ENCODE data around the gene OTUD1.

DNA sequence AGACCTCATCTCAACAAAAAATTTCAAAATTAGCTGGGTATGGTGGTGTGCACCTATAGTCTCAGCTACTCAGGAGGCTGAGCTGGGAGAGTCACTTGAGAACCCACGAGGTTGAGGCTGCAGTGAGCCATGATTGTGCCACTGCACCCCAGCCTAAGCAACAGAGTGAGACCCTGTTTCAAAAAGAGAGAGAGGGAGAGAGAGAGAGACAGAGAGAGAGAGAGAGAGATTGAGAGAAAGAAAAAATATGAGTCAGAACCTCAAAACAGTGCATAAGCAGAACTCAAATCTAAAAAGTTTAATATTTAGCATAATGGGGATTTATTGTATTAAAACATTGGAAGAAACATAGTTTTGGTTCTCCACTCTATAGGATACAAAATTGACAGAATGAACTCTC is 17.5 kb upstream of the OTUD1 start:
- TF ChIP-seq, protein P1, sequence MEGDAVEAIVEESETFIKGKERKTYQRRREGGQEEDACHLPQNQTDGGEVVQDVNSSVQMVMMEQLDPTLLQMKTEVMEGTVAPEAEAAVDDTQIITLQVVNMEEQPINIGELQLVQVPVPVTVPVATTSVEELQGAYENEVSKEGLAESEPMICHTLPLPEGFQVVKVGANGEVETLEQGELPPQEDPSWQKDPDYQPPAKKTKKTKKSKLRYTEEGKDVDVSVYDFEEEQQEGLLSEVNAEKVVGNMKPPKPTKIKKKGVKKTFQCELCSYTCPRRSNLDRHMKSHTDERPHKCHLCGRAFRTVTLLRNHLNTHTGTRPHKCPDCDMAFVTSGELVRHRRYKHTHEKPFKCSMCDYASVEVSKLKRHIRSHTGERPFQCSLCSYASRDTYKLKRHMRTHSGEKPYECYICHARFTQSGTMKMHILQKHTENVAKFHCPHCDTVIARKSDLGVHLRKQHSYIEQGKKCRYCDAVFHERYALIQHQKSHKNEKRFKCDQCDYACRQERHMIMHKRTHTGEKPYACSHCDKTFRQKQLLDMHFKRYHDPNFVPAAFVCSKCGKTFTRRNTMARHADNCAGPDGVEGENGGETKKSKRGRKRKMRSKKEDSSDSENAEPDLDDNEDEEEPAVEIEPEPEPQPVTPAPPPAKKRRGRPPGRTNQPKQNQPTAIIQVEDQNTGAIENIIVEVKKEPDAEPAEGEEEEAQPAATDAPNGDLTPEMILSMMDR (IDR thresholded peaks at IDR 0.05; ENCODE audit: low read depth, low read length): no peak
- TF ChIP-seq POLR2A (IDR thresholded peaks at IDR 0.05; ENCODE audit: extremely low read depth, insufficient read length): no peak

All from NB4 (cell line).